GM12878 (cell line): Measurements from ENCODE around the gene ASGR1. TPM values are rescaled to one million over a fixed set of nuclear protein-coding genes. Genes with fewer than 3 reads are reported as not detected.
"Not testable (repeated sequence)": the region's sequence is repeated elsewhere in the genome, so short reads cannot be mapped to it uniquely, and the experiment has no call there.

ENCODE experiments used
- ATAC-seq: fragments of 200-7000 bp; cut with Tn5 transposase; 3 replicates; pipeline ENCODE4 v1.9.1; 2020; ENCODE audit warnings: mild to moderate bottlenecking, moderate library complexity
- BruUV-seq: library from RNA; stranded (reverse); fragments of 400-500 nt; replicated peaks from 2 replicates; lab custom pipeline; 2021; lab: Mats Ljungman, UMichigan
- CTCF ChIA-PET: fragments of 300-600 bp; sonication (Branson Sonifier 250); formaldehyde crosslinking; extraction: SDS; loops from one replicate; lab custom pipeline; 2021; ENCODE audit warnings: inconsistent platforms; lab: Yijun Ruan, JAX
- POLR2A ChIA-PET: fragments of 350-600 bp; formaldehyde crosslinking; extraction: SDS; loops from one replicate; lab custom pipeline; 2021; ENCODE audit warnings: inconsistent platforms; lab: Charles Lee
- RAD21 ChIA-PET: fragments of 300-600 bp; sonication (Branson Sonifier 250); formaldehyde crosslinking; loops from one replicate; lab custom pipeline; 2023; ENCODE audit warnings: antibody characterized with exemption; ENCODE audit not compliant: unreplicated experiment; lab: Charles Lee
- SMC1A ChIA-PET: fragments of 300-600 bp; sonication (Branson Sonifier 250); formaldehyde crosslinking; loops from one replicate; lab custom pipeline; 2023; ENCODE audit not compliant: unreplicated experiment, uncharacterized antibody; lab: Charles Lee
- DNase-seq: peaks from one replicate; pipeline ENCODE4 v3.0.0-alpha.2; 2011; ENCODE audit warnings: low read depth, low spot score
- FAIRE-seq: peaks from 3 replicates; lab custom pipeline; 2011; peaks lifted over from hg19 to GRCh38; lab: Jason Lieb, UNC
- H2AFZ ChIP-seq: 2 replicates; pipeline ENCODE4 v1.6.0; 2011; ENCODE audit warnings: low read depth, low read length, control low read depth; ENCODE audit not compliant: control insufficient read depth
- H3K27ac ChIP-seq: 2 replicates; pipeline ENCODE4 v1.5.1; 2011; ENCODE audit warnings: control low read depth; ENCODE audit not compliant: control insufficient read depth, insufficient read depth
- H3K27me3 ChIP-seq, 2 experiments: replicated peaks in 1 of 2; 2 replicates each; pipeline versions ENCODE4 v1.6.0 to v1.6.1; 2011; ENCODE audit warnings: low read length in 1 of 2; ENCODE audit not compliant: control insufficient read depth in 2 of 2, insufficient read depth in 2 of 2
- H3K36me3 ChIP-seq, 2 experiments: 2 replicates each; pipeline ENCODE4 v1.5.1; 2011; ENCODE audit warnings: low read length in 1 of 2; ENCODE audit not compliant: control insufficient read depth in 2 of 2, insufficient read depth in 2 of 2
- H3K4me1 ChIP-seq: 2 replicates; pipeline ENCODE4 v1.6.1; 2011; ENCODE audit warnings: mild to moderate bottlenecking, low read length, moderate library complexity, mixed read lengths; ENCODE audit not compliant: control insufficient read depth, insufficient read depth
- H3K4me2 ChIP-seq: 2 replicates; pipeline ENCODE4 v1.6.0; 2011; ENCODE audit warnings: control low read depth; ENCODE audit not compliant: control insufficient read depth, insufficient read depth
- H3K4me3 ChIP-seq: fragments of 200-600 bp; sonication (generic); 2 replicates; pipeline ENCODE4 v1.5.1; 2016
- H3K79me2 ChIP-seq: 2 replicates; pipeline ENCODE4 v1.6.0; 2011; ENCODE audit warnings: low read length; ENCODE audit not compliant: control insufficient read depth, insufficient read depth
- H3K9ac ChIP-seq: 2 replicates; pipeline ENCODE4 v1.8.0; 2011; ENCODE audit warnings: low read length, control low read depth, mixed read lengths; ENCODE audit not compliant: control insufficient read depth, insufficient read depth
- H3K9me3 ChIP-seq: replicated peaks from 3 replicates; pipeline ENCODE4 v1.5.1; 2011; ENCODE audit warnings: mild to moderate bottlenecking, low read length; ENCODE audit not compliant: control insufficient read depth, insufficient read depth
- H4K20me1 ChIP-seq: 2 replicates; pipeline ENCODE4 v1.6.0; 2011; ENCODE audit not compliant: control insufficient read depth, insufficient read depth
- whole genome bisulfite sequencing: methylation state at CpG from one replicate; pipeline ENCODE4 v1.1.6; 2016; ENCODE audit warnings: low lambda C conversion rate; ENCODE audit not compliant: insufficient replicate concordance, insufficient coverage; ENCODE audit errors: missing lambda C conversion rate; 5-methylcytosine and 5-hydroxymethylcytosine counted together
- in situ Hi-C: fragments of 300-500 bp; cut with MboI; formaldehyde crosslinking; loops from 9 replicates; pipeline ENCODE4 v1.14.3; 2018; ENCODE audit warnings: mixed read lengths
- intact Hi-C: fragments of 100-400 bp; cut with micrococcal nuclease; formaldehyde crosslinking; loops from one replicate; pipeline ENCODE4 v1.14.2; 2022; ENCODE audit not compliant: unreplicated experiment
- polyA plus RNA-seq, 11 experiments: library from polyadenylated mRNA; depleted of rRNA in 4 of 11; unstranded in 6 of 11; stranded (reverse) in 5 of 11; fragments of >200 nt; fragmentation: Nextera tagmentation in 4 of 11; fragmentation: Illumina TruSeq in 1 of 11; extraction: Ambion mirVana in 4 of 11; extraction: Trizol in 1 of 11; gene quantifications; 1 replicate in 1 of 11; 2 replicates in 10 of 11; pipeline versions ENCODE4 v1.2.1 to v1.2.3, GENCODE V29; 2011 to 2016; ENCODE audit warnings: inconsistent platforms in 2 of 11, missing spikeins in 2 of 11, low read depth in 1 of 11
- total RNA-seq, 4 experiments: library from RNA; depleted of rRNA in 3 of 4; stranded (reverse); fragments of >200 nt in 3 of 4; fragmentation: Illumina TruSeq in 1 of 4; extraction: Trizol in 1 of 4; gene quantifications; 2 replicates each; pipeline versions ENCODE4 v1.2.1 to v1.2.3, GENCODE V29; 2013 to 2021
- TF ChIP-seq, protein P1 (sequence below): IDR thresholded peaks from 2 replicates; pipeline ENCODE4 v1.6.1; 2012; ENCODE audit warnings: low read depth, low read length, improper control_type of control experiment

Gene ASGR1
- total and polyA plus RNA-seq, 10 of the 15 experiments (the other 5 are each of a cell fraction or from before 2014, with no cell fraction given) = 0.06 to 0.34 (median 0.14) TPM; not detected in 6

DNA sequence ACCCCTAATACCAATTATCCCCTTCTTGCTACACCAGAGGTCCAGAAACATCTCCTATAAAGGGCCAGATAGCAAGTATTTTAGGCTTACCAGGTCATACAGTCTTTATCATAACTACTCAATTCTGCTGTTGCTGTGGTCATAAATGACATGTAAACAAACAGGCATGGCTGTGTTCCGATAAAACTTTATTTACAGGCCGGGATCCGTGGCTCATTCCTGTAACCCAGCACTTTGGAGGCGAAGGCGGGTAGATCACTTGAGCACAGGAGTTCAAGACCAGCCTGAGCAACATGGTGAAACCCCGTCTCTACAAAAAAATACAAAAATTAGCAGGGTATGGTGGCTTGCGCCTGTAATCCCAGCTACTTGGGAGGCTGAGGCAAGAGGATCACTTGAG lies 12.3 kb downstream of the ASGR1 start:
- no peak overlapping the region for H3K27ac ChIP-seq
- intact Hi-C loops = no loop called here
- no peak overlapping the region for H3K4me3 ChIP-seq
- ChIA-PET POLR2A (no interaction called here), RAD21 (no interaction called here), SMC1A (no interaction called here), CTCF (interaction anchor here (1.4 kb wide), 1 partner anchor 10 kb away, joined by 8 read pairs; no protein-coding TSS in a partner anchor)
- no peaks in the 10 kb centered on the region for H4K20me1 ChIP-seq
- no peaks in the 10 kb centered on the region for H3K27me3 ChIP-seq
- H3K36me3 ChIP-seq = no peaks in the 10 kb centered on the region
- H3K4me1 ChIP-seq = no peaks in the 10 kb centered on the region
- H3K79me2 ChIP-seq = no peaks in the 10 kb centered on the region
- no TSS peak for BruUV-seq
- H3K9me3 ChIP-seq = no peaks in the 10 kb centered on the region; the same call in 2 of the 3 replicates
- H3K4me2 ChIP-seq = no peak overlapping the region
- no peak for FAIRE-seq
- H3K9ac ChIP-seq = no peak overlapping the region
- in situ Hi-C loops = no loop called here
- TF ChIP-seq, protein P1, sequence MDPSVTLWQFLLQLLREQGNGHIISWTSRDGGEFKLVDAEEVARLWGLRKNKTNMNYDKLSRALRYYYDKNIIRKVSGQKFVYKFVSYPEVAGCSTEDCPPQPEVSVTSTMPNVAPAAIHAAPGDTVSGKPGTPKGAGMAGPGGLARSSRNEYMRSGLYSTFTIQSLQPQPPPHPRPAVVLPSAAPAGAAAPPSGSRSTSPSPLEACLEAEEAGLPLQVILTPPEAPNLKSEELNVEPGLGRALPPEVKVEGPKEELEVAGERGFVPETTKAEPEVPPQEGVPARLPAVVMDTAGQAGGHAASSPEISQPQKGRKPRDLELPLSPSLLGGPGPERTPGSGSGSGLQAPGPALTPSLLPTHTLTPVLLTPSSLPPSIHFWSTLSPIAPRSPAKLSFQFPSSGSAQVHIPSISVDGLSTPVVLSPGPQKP = no peak
- 42% methylated on average over 7 of the region's 7 CpGs for WGBS
- ATAC-seq = no peak
- no peak for DNase-seq
- no peak overlapping the region for H2AFZ ChIP-seq

GRCh38 chr17:7159571-7159970 lies 19.6 kb downstream of the ASGR1 start:
- H2AFZ ChIP-seq, RAD21 ChIA-PET, H3K4me2 ChIP-seq, POLR2A ChIA-PET, H4K20me1 ChIP-seq, DNase-seq, BruUV-seq, in situ Hi-C loops, H3K4me1 ChIP-seq, H3K36me3 ChIP-seq, H3K4me3 ChIP-seq, CTCF ChIA-PET, H3K9me3 ChIP-seq, H3K79me2 ChIP-seq, intact Hi-C loops, ATAC-seq, H3K27me3 ChIP-seq, H3K27ac ChIP-seq, H3K9ac ChIP-seq, FAIRE-seq: not testable (repeated sequence)
- SMC1A ChIA-PET = interaction anchor here (0.6 kb wide), 1 partner anchor 1413 kb away, joined by 4 read pairs; no protein-coding TSS in a partner anchor
- WGBS = 27% methylated on average over 10 of the region's 10 CpGs

GRCh38 chr17:7158424-7158823 lies 20.7 kb downstream of the ASGR1 start:
- SMC1A ChIA-PET, H3K4me1 ChIP-seq, H3K9me3 ChIP-seq, FAIRE-seq, H3K36me3 ChIP-seq, BruUV-seq, DNase-seq, POLR2A ChIA-PET, H3K4me3 ChIP-seq, H3K27me3 ChIP-seq, H2AFZ ChIP-seq, H3K79me2 ChIP-seq, in situ Hi-C loops, RAD21 ChIA-PET, H3K9ac ChIP-seq, CTCF ChIA-PET, H4K20me1 ChIP-seq, H3K27ac ChIP-seq, ATAC-seq, intact Hi-C loops, H3K4me2 ChIP-seq: not testable (repeated sequence)
- 66% methylated on average over 10 of the region's 10 CpGs for WGBS
